Stimulated activated naive CD8-positive, alpha-beta T cell treated with anti-CD3 and anti-CD28 coated beads, Interleukin-15, amount 100 ng/mL, for 72 hours (primary cell): ENCODE data around the gene RNF175.
"Not testable (repeated sequence)": the region's sequence is repeated elsewhere in the genome, so short reads cannot be mapped to it uniquely, and the experiment has no call there.

Experiments
- ATAC-seq: fragments of 150-1000 bp; cut with Tn5 transposase; 2 replicates; pipeline ENCODE4 v1.10.0; 2021; ENCODE audit warnings: mild to moderate bottlenecking, moderate library complexity
- DNase-seq, 2 donors: peaks; one replicate each; pipeline ENCODE4 v3.0.0; 2021 to 2022
- H3K27ac Mint-ChIP-seq, 2 donors: one replicate each; pipeline ENCODE4 v1.8.0; 2022; ENCODE audit warnings: mild to moderate bottlenecking in 2 of 2, mixed read lengths in 2 of 2, moderate library complexity in 2 of 2
- H3K27me3 Mint-ChIP-seq: one replicate; pipeline ENCODE4 v1.8.0; 2022; ENCODE audit warnings: mixed read lengths
- H3K4me1 Mint-ChIP-seq: one replicate; pipeline ENCODE4 v1.8.0; 2022; ENCODE audit warnings: mild to moderate bottlenecking, mixed read lengths
- H3K4me3 Mint-ChIP-seq, 2 donors: one replicate each; pipeline ENCODE4 v1.8.0; 2022; ENCODE audit warnings: mild to moderate bottlenecking in 2 of 2, mixed read lengths in 2 of 2, moderate library complexity in 1 of 2
- H3K9me3 Mint-ChIP-seq, 2 donors: one replicate each; pipeline ENCODE4 v1.8.0; 2022; ENCODE audit warnings: mixed read lengths in 2 of 2

RNF175 gene

DNA sequence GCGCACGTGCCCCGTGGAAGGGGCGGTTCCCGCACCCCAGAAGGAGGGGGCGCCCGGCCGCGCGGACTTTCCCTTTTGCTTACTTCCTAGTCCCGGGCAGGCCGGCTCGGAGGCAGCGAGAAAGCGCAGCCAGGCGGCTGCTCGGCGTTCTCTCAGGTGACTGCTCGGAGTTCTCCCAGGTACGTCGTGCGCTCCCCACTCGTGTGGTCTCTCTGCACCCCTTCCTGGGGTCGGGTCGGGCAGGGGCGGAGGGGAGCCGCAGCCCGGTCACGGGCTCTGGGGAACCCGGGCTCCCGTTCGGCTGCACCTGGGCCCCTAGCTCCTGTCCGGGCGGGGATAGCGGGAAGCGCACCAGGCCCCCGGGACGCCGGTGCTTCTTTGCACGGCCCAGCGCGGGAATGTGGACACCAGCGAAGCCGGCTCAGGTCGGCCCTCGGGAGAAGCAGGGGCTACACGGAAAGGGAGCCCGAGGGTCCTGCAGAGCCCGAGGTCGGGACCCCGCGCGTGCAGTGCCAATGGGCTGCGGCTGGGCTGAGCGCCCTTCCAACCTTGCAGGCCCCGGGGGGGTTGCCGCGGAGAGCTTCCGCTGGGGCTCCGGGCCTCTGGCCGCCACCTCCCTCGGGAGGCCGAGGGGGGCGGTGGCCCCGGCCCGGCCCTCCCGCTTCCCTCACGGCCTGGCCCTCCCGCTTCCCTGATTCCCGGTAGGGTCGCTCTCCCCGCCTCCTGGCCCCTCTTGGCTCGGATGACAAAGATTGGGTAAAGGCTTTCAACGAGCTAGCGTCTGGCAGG is 75.4 kb downstream of the RNF175 start, which contains the start of gene TLR2:
TSS of gene TLR2 (plus strand) at position 99 of the 789 bp plus-strand sequence. CDS start 18,628 bp downstream, outside the sequence.
- DNase-seq (peak; percentile 55 to 61), ATAC-seq (peak; percentile 93)
- H3K4me1 Mint-ChIP-seq = peaks cover 18% of the 10 kb centered on the region
- H3K27ac Mint-ChIP-seq = peak within 1 kb of the TSS in 1 of 2 donors; percentile 89
- H3K9me3 Mint-ChIP-seq = peaks cover 10 to 11% of the 10 kb centered on the region in 2 donors
- H3K4me3 Mint-ChIP-seq = peak within 1 kb of the TSS; percentile 83 to 85
- H3K27me3 Mint-ChIP-seq = peaks cover 37% of the 10 kb centered on the region

DNA sequence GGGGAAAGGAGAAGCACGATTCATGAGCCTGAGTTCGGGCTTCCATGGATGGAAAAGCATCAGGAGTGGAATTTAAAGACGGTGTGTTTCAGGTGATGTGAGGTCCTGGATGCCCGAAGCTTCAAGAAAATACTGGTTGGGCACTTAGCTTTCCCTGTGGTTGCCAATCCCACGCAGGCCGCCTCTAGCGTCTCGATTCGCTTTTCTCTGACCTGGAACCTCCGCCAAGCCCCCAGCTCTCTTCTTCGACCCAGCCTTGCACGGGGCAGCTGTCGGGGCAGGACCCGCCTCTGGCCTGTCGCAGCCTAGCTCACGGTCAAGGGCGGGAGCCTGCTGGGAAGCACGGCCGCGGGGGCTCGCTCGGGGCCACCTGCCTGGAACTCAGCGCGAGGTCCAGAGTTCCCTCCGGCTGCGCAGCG is 76.1 kb downstream of the RNF175 start:
- no peak for ATAC-seq
- Mint-ChIP-seq H3K27ac (no peak overlapping the region), H3K4me1 (peaks cover 18% of the 10 kb centered on the region), H3K4me3 (peak overlapping the region; percentile 74 to 85), H3K9me3 (peaks cover 4 to 9% of the 10 kb centered on the region in 2 donors), H3K27me3 (peaks cover 40% of the 10 kb centered on the region)
- DNase-seq = no peak

DNA sequence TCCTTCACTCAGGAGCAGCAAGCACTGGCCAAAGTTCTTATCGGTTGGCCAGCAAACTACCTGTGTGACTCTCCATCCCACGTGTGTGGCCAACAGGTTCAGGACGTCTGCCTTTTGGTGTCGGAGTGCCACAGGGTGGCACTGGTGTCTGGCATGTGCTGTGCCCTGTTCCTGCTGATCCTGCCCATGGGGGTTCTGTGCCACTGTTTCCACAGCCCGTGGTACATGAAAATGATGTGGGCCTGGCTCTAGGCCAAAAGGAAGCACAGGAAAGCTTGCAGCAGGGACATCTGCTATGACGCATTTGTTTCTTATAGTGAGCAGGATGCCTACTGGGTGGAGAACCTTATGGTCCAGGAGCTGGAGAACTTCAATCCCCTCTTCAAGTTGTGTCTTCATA is 80.3 kb downstream of the RNF175 start:
- Mint-ChIP-seq H3K4me1 (peaks cover 9% of the 10 kb centered on the region), H3K27me3 (peaks cover 30% of the 10 kb centered on the region), H3K27ac (no peak overlapping the region), H3K9me3 (peaks cover 7 to 12% of the 10 kb centered on the region in 2 donors), H3K4me3 (no peak overlapping the region)
- DNase-seq = no peak
- ATAC-seq = no peak

DNA sequence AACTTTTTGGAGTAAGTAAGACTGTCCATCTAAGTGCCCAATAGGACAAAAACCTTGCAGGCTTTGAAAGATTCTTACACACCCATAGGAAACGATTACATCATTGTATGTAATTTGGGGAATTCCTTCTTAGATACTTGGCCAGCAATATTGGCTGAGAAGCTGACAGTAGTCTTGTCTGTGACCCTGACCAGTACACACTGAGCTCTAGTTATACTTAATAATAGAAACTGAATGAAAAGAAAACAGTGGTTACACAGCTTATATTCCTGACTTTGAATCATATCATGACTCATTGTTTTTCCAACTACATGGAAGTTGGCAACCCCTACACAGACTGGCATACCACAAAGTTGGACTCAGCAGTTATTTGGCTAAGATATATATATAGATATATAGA is 82.8 kb downstream of the RNF175 start:
- H3K27ac Mint-ChIP-seq = no peak overlapping the region
- ATAC-seq (no peak), DNase-seq (no peak)
- no peaks in the 10 kb centered on the region for H3K4me1 Mint-ChIP-seq
- peaks cover 7 to 20% of the 10 kb centered on the region in 2 donors for H3K9me3 Mint-ChIP-seq
- H3K4me3 Mint-ChIP-seq = no peak overlapping the region
- peaks cover 9% of the 10 kb centered on the region for H3K27me3 Mint-ChIP-seq

DNA sequence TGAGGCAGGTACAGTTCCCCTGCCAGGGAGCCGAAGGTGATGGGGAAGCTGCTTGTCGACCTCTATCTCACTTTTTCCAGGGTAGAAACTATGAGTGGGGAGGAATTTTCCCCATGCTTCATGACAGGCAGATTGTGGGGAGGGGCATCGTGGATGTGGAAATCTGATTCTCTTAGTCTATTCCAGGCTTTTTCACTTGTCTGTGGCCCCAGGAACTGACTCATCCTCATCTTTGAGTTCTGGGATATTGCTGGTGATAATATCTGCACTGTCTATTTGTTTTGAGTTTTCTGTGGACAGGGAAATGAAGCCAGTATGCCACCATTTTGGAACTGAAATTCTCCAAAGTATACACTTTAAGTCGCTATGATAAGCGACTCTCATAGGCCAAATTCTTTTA is 83.3 kb downstream of the RNF175 start:
- ATAC-seq = no peak
- H3K4me3 Mint-ChIP-seq = no peak overlapping the region
- H3K27me3 Mint-ChIP-seq = peaks cover 11% of the 10 kb centered on the region
- H3K9me3 Mint-ChIP-seq = peaks cover 7 to 21% of the 10 kb centered on the region in 2 donors
- no peak for DNase-seq
- H3K27ac Mint-ChIP-seq = no peak overlapping the region
- H3K4me1 Mint-ChIP-seq = no peaks in the 10 kb centered on the region

DNA sequence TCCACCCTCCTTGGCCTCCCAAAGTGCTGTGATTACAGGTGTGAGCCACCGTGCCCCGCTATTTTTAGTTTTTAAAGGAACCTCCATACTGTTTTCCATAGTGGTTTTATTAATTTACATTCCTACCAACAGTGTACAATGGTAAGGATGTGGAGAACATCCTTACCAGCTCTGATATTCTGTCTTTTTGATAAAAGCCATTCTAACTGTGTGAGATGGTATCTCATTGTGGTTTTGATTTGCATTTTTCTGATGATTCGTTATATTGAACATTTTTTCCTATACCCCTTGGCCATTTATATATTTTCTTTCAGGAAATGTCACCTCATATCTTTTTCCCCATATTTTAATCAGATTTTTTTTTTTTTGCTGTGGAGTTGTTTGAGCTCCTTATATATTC is 90.0 kb downstream of the RNF175 start:
- H3K4me3 Mint-ChIP-seq = no peak overlapping the region
- H3K9me3 Mint-ChIP-seq = peaks cover 5 to 16% of the 10 kb centered on the region in 2 donors
- H3K27ac Mint-ChIP-seq = no peak overlapping the region
- no peaks in the 10 kb centered on the region for H3K4me1 Mint-ChIP-seq
- ATAC-seq (no peak), DNase-seq (no peak)
- H3K27me3 Mint-ChIP-seq = peaks cover 33% of the 10 kb centered on the region

DNA sequence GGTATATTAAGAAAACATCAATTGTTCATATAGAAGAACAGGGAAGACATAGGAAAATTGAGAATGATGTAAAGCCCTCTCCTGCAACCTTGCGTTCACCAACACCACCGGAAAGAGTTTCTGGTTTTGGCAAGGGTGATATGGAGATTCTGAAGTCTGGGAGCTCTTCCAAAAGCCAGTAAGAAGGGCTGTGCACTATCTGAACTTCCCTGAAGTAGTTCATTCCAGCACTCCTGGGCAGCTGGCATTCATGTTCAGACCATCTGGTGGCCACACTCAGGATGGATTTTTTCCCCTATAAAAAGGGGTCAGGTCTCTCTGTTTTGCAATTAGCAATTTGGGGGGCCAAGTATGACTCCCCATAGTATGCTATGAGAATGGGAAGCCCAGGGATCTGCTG is 91.2 kb downstream of the RNF175 start:
- Mint-ChIP-seq H3K9me3 (peaks cover 5 to 8% of the 10 kb centered on the region in 2 donors), H3K27ac (no peak overlapping the region), H3K4me1 (no peaks in the 10 kb centered on the region), H3K4me3 (no peak overlapping the region), H3K27me3 (peaks cover 33% of the 10 kb centered on the region)
- no peak for ATAC-seq
- no peak for DNase-seq

DNA sequence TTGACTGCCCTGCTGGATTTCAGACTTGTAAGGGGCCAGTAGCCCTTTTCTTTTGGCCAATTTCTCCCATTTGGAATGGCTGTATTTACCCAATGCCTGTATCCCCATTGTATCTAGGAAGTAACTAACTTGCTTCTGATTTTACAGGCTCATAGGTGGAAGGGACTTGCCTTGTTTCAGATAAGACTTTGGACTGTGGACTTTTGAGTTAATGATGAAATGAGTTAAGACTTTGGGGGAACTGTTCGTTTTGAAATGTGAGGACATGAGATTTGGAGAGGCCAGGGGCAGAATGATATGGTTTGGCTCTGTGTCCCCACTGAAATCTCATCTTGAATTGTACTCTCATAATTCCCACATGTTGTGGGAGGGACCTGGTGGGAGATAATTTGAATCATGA is 93.3 kb downstream of the RNF175 start:
- DNase-seq, H3K27ac Mint-ChIP-seq, H3K4me3 Mint-ChIP-seq, ATAC-seq, H3K4me1 Mint-ChIP-seq: not testable (repeated sequence)
- Mint-ChIP-seq H3K9me3 (peaks cover 12 to 23% of the 10 kb centered on the region in 2 donors), H3K27me3 (peaks cover 37% of the 10 kb centered on the region)

DNA sequence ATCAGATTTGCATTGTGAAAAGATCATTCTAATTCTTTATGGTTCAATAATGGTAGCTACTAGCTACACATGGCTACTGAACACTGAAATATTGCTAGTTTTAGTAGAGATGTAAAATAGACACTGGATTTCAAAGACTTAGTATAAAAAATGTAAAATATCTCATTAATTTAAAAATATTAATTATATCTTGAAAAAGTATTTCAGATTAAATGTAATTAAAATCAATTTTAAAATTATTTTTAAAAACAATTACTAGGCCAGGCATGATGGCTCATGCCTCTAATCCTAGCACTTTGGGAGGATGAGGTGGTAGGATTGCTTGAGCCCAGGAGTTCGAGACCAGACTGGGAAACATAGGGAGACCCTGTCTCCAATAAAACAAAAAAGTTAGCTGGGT is 96.2 kb downstream of the RNF175 start:
- H3K27ac Mint-ChIP-seq = no peak overlapping the region
- DNase-seq = no peak
- H3K27me3 Mint-ChIP-seq = peaks cover 33% of the 10 kb centered on the region
- ATAC-seq = no peak
- H3K4me3 Mint-ChIP-seq = no peak overlapping the region
- H3K4me1 Mint-ChIP-seq = no peaks in the 10 kb centered on the region
- H3K9me3 Mint-ChIP-seq = peaks cover 9 to 23% of the 10 kb centered on the region in 2 donors

DNA sequence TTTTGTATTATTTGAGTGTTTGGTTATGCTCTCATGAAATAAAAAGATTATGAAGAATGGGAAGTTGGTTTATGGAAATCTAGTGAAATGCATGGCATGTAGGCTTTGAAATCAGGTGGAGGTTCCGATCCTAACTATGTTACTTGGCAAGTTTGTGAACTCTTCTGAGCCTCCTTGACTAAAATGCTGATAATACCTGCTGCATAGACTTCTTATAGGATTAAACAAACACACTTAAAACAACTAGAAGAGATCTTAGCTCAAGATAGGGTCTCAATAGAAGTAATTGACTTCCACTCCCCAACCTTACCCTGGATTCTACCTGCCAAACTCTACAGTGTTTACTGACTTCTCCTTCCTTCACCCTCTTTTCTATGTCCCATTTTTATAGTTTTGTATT is 97.9 kb downstream of the RNF175 start:
- Mint-ChIP-seq H3K27ac (no peak overlapping the region), H3K27me3 (peaks cover 17% of the 10 kb centered on the region), H3K4me3 (no peak overlapping the region), H3K9me3 (peaks cover 9 to 23% of the 10 kb centered on the region in 2 donors), H3K4me1 (no peaks in the 10 kb centered on the region)
- ATAC-seq = no peak
- no peak for DNase-seq

DNA sequence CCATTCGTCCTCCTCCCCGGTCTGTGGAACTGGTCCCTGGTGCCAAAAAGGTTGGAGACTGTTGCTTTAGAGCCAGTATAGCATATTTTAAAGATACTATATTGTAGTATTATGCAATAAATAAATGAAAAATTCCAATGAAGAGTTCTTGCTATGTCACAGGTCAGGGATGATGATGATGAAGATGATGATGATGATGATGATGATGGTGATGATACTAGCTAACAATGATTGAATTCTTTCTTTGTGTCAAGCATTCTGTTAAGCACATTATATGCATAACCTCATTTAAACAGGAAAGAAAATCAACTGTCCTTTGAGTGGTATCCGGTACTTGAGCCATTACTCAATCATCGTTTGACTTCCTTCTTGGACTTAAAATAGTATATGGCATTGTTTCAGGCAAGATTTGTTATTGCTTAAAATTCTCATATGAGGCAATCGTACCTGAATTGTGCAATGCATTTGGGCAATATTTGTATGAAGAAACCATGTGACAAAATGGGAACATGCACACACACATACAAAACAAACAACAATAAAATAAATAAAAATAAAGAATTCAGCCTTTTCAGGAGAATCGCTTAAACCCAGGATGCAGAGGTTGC is 98.5 kb downstream of the RNF175 start:
- no peak overlapping the region for H3K4me3 Mint-ChIP-seq
- no peak for ATAC-seq
- H3K27me3 Mint-ChIP-seq = peaks cover 15% of the 10 kb centered on the region
- no peak overlapping the region for H3K27ac Mint-ChIP-seq
- no peak for DNase-seq
- no peaks in the 10 kb centered on the region for H3K4me1 Mint-ChIP-seq
- peaks cover 9 to 23% of the 10 kb centered on the region in 2 donors for H3K9me3 Mint-ChIP-seq
